ENCODE results near the gene STMN3. TPM values are rescaled to one million over a fixed set of nuclear protein-coding genes. Genes with fewer than 3 reads are reported as not detected.
A peak's percentile ranks its signal among the peaks of the same experiment; 100 is the strongest.

STMN3 gene
- total and polyA plus RNA-seq, 10 of the 15 experiments (the other 5 are each of a cell fraction or from before 2014, with no cell fraction given): 0.09 to 3.6 (median 1.4) TPM; not detected in 1

- no peaks in the 10 kb centered on the region for H3K36me3 ChIP-seq (ENCODE audit: control insufficient read depth in 2 of 2, insufficient read depth in 2 of 2, low read length in 1 of 2)
- ChIA-PET POLR2A (no interaction called here), CTCF (no interaction called here), SMC1A (ENCODE audit: uncharacterized antibody, unreplicated experiment) (no interaction called here), RAD21 (ENCODE audit: unreplicated experiment) (no interaction called here)
- H4K20me1 ChIP-seq (ENCODE audit: control insufficient read depth, insufficient read depth): no peaks in the 10 kb centered on the region
- H2AFZ ChIP-seq (ENCODE audit: control insufficient read depth, low read depth, low read length): no peak overlapping the region
- no peaks in the 10 kb centered on the region for H3K79me2 ChIP-seq (ENCODE audit: control insufficient read depth, insufficient read depth, low read length)
- H3K27me3 ChIP-seq (replicated peaks in 1 of 2; ENCODE audit: control insufficient read depth in 2 of 2, insufficient read depth in 2 of 2, low read length in 1 of 2): no peaks in the 10 kb centered on the region
- H3K4me3 ChIP-seq: no peak overlapping the region
- intact Hi-C loops (cut with micrococcal nuclease; ENCODE audit: unreplicated experiment) (no loop called here), in situ Hi-C loops (cut with MboI) (no loop called here)
- WGBS (ENCODE audit: insufficient coverage, insufficient replicate concordance, low lambda C conversion rate, missing lambda C conversion rate): 89% methylated on average over 10 of the region's 10 CpGs
- ATAC-seq: no peak
- H3K9ac ChIP-seq (ENCODE audit: control insufficient read depth, insufficient read depth, low read length): no peak overlapping the region
- H3K4me1 ChIP-seq (ENCODE audit: control insufficient read depth, insufficient read depth, low read length): peaks cover 3% of the 10 kb centered on the region
- H3K4me2 ChIP-seq (ENCODE audit: control insufficient read depth, insufficient read depth): no peak overlapping the region
- BruUV-seq (replicated peaks): no TSS peak
- peak; percentile 22 for TF ChIP-seq SIX5 (IDR thresholded peaks at IDR 0.05; ENCODE audit: low read depth, low read length, severe bottlenecking)
- TF ChIP-seq ELK1 (IDR thresholded peaks at IDR 0.05; ENCODE audit: low read depth, low read length): no peak
- FAIRE-seq: no peak
- no peak overlapping the region for H3K27ac ChIP-seq (ENCODE audit: control insufficient read depth, insufficient read depth)
- H3K9me3 ChIP-seq (replicated peaks; ENCODE audit: control insufficient read depth, insufficient read depth, low read length): no peaks in the 10 kb centered on the region
- DNase-seq (ENCODE audit: low read depth, low spot score): no peak
Measured at GRCh38 chr20:63693083-63693732, 40.0 kb upstream of the STMN3 start.

- H3K9me3 ChIP-seq (replicated peaks; ENCODE audit: control insufficient read depth, insufficient read depth, low read length): no peaks in the 10 kb centered on the region
- no peaks in the 10 kb centered on the region for H4K20me1 ChIP-seq (ENCODE audit: control insufficient read depth, insufficient read depth)
- FAIRE-seq (no peak), DNase-seq (ENCODE audit: low read depth, low spot score) (no peak), ATAC-seq (peak; percentile 6; the same call in 1 of the 3 replicates)
- no peak overlapping the region for H3K4me2 ChIP-seq (ENCODE audit: control insufficient read depth, insufficient read depth)
- H3K27me3 ChIP-seq (replicated peaks in 1 of 2; ENCODE audit: control insufficient read depth in 2 of 2, insufficient read depth in 2 of 2, low read length in 1 of 2): no peaks in the 10 kb centered on the region
- H3K9ac ChIP-seq (ENCODE audit: control insufficient read depth, insufficient read depth, low read length): no peak overlapping the region
- H3K27ac ChIP-seq (ENCODE audit: control insufficient read depth, insufficient read depth): no peak overlapping the region
- no peaks in the 10 kb centered on the region for H3K79me2 ChIP-seq (ENCODE audit: control insufficient read depth, insufficient read depth, low read length)
- no peak for TF ChIP-seq IKZF2 (IDR thresholded peaks at IDR 0.05)
- no peak for TF ChIP-seq ASH2L (IDR thresholded peaks at IDR 0.05; ENCODE audit: borderline replicate concordance, low read depth)
- TF ChIP-seq HDAC6 (IDR thresholded peaks at IDR 0.05; ENCODE audit: unreplicated experiment): no peak
- TF ChIP-seq GATAD2B (conservative IDR thresholded peaks at IDR 0.05; ENCODE audit: low read depth): no peak
- peak; percentile 7 for TF ChIP-seq BCL3 (IDR thresholded peaks at IDR 0.05; ENCODE audit: borderline replicate concordance, insufficient read depth, low read depth, low read length, poor library complexity, severe bottlenecking)
- TF ChIP-seq SIX5 (IDR thresholded peaks at IDR 0.05; ENCODE audit: low read depth, low read length, severe bottlenecking): peak; percentile 14
- H3K36me3 ChIP-seq (ENCODE audit: control insufficient read depth in 2 of 2, insufficient read depth in 2 of 2, low read length in 1 of 2): no peaks in the 10 kb centered on the region
- CTCF ChIA-PET: no interaction called here
- H3K4me1 ChIP-seq (ENCODE audit: control insufficient read depth, insufficient read depth, low read length): no peaks in the 10 kb centered on the region; the same call in 1 of the 2 replicates
- RAD21 ChIA-PET (ENCODE audit: unreplicated experiment): no interaction called here
- POLR2A ChIA-PET: no interaction called here
- SMC1A ChIA-PET (ENCODE audit: uncharacterized antibody, unreplicated experiment): no interaction called here
- 81% methylated on average over 20 of the region's 20 CpGs for WGBS (ENCODE audit: insufficient coverage, insufficient replicate concordance, low lambda C conversion rate, missing lambda C conversion rate)
- no TSS peak for BruUV-seq (replicated peaks)
- intact Hi-C loops (cut with micrococcal nuclease; ENCODE audit: unreplicated experiment): no loop called here
- H3K4me3 ChIP-seq: no peak overlapping the region
- H2AFZ ChIP-seq (ENCODE audit: control insufficient read depth, low read depth, low read length): no peak overlapping the region
- in situ Hi-C loops (cut with MboI): no loop called here
Measured at GRCh38 chr20:63692436-63693082, 39.3 kb upstream of the STMN3 start.
